Measurements from ENCODE around the gene MAP2K3.
"Not testable (repeated sequence)": the region's sequence is repeated elsewhere in the genome, so short reads cannot be mapped to it uniquely, and the experiment has no call there.

GRCh38 chr17:21348926-21349261 lies 64.4 kb downstream of the MAP2K3 start:
- not testable (repeated sequence) for TF ChIP-seq RNF2 (IDR thresholded peaks at IDR 0.05; ENCODE audit: borderline replicate concordance, low read depth); ESRRA (IDR thresholded peaks at IDR 0.05; ENCODE audit: borderline replicate concordance, low read length); CTCF (IDR thresholded peaks at IDR 0.05); EP300 (IDR thresholded peaks at IDR 0.05); REST (IDR thresholded peaks at IDR 0.05); RAD21 (conservative IDR thresholded peaks at IDR 0.05 in 1 of 2, IDR thresholded peaks at IDR 0.05 in 1 of 2); MAX (IDR thresholded peaks at IDR 0.05)
